Colon (tissue), 2 donors: ENCODE measurements around the gene HOXA4.

Source experiments
- FAIRE-seq: peaks from 2 replicates; lab custom pipeline; 2012; peaks lifted over from hg19 to GRCh38; lab: Jason Lieb, UNC
- donor health status: control.
- donor health status: control.

HOXA4 gene

GRCh38 chr7:27157702-27158431 lies 27.3 kb upstream of the HOXA4 start:
- FAIRE-seq: no peak

DNA sequence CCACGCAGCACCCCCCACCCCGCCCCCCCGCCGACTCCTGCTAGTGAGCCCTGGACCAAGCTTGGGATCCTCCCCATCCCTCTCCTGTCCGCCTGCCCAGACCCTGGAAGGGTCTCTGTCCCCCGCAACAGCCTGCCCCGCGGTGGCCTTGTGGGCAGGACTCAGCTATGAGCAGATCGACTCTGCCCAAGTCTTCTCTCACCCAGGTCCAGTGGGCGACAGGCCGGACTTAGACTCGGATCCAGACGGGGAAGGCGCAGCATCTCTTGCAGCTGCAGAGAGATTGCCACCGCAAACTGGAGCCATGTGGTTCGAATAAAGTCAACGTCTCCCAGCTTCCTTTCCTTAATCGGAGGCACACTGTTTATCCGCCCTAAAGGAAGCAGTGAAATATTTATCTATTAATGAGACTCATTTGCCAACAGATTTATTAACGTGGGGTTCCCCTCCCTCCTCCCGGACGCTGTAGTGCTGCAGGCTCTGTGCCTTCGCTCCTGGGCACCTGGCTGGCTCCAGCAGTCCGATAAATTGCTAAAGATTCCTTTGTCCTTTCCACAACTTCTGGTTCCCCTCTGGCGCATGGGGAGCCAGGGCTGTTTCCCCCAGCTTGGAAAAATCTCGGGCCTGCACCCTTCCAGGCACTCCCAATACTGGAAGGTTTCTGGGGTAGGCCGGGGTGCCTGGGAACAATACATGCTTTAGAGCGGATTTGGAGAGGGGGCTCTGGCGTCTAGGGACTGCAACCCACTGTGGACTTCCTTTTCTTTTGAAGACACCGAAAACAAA lies 26.6 kb upstream of the HOXA4 start:
- FAIRE-seq: no peak

DNA sequence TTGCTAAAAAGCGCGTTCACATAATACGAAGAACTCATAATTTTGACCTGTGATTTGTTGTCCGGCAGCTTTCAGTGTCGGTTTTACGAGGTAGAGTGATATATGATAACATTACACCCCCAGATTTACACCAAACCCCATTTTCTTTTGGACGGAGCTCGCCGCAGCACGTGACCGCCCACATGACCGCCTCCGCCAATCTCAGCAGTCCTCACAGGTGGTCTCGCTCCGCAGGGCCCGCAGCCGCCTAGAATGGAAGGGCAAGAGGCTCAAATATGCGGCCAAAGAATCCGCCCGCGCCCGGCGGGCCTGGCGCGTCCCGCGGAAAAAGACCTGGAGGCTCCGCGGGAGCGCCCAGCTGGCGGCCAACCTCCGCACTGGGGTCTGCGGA lies 25.9 kb upstream of the HOXA4 start, which contains the start of gene HOXA7:
HOXA7 (minus strand) TSS at position 168 of the 391 bp plus-strand sequence; CDS start at position 38, 130 bp downstream.
- FAIRE-seq: no peak

DNA sequence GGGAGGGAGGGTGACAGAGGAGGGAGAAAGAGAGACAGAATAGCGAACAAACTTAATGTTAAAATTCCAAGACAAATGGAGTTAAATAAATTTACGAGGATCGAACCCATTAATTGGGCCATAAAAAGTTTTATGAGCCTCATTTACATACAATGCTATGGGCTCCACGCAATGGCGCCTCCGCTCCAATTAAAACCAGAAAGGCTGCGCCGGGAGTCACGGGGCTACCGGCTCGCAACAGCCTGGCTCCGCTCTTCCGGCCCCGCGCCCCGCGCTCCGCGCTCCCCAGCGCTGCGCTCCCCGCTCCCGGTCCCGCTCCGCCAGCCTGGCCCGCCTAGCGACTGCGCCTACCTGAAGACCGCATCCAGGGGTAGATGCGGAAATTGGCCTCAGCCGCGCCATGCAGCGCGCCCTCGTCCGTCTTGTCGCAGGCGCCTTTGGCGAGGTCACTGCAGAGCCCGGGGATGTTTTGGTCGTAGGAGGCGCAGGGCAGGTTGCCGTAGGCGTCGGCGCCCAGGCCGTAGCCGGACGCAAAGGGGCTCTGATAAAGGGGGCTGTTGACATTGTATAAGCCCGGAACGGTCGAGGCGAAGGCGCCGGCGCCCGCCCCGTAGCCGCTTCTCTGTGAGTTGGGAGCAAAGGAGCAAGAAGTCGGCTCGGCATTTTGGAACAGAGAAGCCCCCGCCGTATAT lies 25.4 kb upstream of the HOXA4 start:
- no peak for FAIRE-seq

DNA sequence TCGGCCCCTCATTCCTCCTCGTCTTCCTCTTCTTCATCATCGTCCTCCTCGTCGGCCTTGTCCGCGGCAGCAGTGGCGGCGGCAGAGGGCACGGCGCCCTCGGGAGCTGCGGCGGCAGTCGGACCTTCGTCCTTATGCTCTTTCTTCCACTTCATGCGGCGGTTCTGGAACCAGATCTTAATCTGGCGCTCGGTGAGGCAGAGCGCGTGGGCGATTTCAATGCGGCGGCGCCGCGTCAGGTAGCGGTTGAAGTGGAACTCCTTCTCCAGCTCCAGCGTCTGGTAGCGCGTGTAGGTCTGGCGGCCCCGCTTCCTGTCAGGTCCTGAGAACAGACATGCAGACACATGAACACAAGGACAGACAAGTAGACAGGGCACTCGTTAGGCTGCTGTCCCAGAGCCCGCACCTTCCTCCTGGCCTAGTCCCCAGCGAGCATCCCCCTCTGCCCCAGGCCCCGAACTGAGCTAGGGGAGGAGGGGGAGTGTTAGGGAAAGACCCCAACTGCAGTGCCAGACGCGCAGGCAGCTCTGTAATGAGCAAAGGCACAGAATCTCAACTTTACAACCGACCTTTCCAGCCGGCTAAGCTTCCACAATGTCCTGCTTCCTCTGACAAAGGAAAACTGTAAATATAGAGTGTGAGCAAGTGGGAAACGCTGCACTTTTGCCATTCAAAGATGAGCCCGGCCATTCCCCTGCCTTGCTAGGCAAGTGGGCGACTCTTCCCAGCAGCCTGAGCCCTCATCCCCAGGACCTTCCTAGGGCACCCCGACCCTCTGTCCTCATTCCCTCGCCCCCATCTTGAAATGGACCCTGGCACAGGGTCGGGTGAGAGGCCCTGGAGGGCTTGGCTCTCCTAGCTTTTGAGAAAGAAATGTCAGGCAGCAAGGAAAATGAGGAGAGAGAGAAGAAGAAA lies 24.6 kb upstream of the HOXA4 start:
- no peak for FAIRE-seq

DNA sequence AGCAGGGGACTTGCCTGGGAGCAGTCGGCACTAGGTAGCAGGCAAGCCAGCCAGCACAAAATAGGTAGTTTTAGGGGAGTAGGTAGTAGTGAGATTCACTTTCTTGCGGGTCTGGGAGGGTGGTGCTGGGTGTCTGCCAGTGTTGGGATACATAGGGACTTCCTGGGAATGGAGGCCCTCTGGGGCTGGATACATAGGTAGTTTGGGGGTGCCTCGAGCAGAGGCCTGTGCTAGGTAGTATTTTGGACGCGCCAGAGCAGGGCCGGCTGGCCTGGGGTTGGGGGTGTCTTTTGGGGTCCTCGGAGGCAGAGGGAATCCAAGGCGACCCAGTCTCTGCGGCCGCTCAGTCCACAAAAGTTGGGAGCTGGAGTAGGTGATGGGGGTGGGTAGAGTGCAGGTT lies 23.8 kb upstream of the HOXA4 start:
- no peak for FAIRE-seq

GRCh38 chr7:27153526-27153925 lies 23.0 kb upstream of the HOXA4 start:
- no peak for FAIRE-seq

GRCh38 chr7:27152816-27153442 lies 22.4 kb upstream of the HOXA4 start:
- no peak for FAIRE-seq

DNA sequence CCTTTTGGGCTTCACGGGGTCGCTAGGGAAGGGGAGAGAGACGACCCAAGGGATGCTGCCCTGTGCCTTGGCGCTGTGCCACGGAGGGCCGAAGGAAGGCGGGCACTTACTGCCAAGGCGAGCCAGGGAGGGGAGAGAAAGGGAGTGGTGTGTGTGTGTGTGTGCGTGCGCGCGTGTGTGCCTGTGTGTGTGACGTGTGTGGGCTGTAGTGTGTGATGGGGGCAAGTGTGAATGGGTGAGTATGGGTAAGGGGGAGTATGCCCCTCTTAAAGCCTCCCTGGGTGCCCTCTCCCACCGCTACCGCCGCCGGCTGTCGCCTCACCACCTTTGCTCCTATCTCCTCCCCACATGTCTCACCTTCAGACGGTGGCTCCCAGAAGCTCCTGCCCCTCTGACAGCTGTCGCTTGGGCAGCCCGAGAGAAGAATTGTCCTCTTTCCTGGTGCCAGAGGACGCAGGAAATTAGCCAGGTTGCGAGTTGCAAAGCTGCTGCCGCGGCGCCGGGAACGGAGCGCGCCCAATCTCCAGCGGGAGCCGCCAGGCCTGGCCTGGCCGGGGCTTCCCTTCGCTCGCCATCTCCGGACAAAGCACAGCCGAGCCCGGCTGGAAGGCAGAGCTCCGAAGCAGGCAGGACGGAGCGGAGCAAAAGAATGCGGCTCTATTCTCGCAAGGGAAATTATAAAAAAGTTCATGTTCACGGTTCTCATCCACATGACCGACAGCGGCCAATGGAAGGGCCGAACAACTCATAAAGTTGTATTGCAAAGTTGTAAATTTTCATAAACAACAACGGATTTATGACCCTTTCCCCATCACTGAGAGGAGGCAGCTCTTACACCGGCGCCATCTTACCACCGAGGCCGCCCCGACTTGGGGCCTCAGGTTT lies 21.6 kb upstream of the HOXA4 start, which contains the start of gene HOXA3:
HOXA3 (minus strand) TSS at position 653 of the 885 bp plus-strand sequence. CDS start 41,943 bp downstream, outside the sequence.
- FAIRE-seq: no peak

- no peak for FAIRE-seq
Observed at GRCh38 chr7:27151341-27151930, 20.9 kb upstream of the HOXA4 start.

GRCh38 chr7:27150568-27151340 lies 20.2 kb upstream of the HOXA4 start:
- no peak for FAIRE-seq

GRCh38 chr7:27149842-27150567 lies 19.4 kb upstream of the HOXA4 start:
- no peak for FAIRE-seq

GRCh38 chr7:27148756-27149641 lies 18.4 kb upstream of the HOXA4 start:
- FAIRE-seq: no peak

GRCh38 chr7:27148031-27148755 lies 17.6 kb upstream of the HOXA4 start:
- FAIRE-seq: no peak

DNA sequence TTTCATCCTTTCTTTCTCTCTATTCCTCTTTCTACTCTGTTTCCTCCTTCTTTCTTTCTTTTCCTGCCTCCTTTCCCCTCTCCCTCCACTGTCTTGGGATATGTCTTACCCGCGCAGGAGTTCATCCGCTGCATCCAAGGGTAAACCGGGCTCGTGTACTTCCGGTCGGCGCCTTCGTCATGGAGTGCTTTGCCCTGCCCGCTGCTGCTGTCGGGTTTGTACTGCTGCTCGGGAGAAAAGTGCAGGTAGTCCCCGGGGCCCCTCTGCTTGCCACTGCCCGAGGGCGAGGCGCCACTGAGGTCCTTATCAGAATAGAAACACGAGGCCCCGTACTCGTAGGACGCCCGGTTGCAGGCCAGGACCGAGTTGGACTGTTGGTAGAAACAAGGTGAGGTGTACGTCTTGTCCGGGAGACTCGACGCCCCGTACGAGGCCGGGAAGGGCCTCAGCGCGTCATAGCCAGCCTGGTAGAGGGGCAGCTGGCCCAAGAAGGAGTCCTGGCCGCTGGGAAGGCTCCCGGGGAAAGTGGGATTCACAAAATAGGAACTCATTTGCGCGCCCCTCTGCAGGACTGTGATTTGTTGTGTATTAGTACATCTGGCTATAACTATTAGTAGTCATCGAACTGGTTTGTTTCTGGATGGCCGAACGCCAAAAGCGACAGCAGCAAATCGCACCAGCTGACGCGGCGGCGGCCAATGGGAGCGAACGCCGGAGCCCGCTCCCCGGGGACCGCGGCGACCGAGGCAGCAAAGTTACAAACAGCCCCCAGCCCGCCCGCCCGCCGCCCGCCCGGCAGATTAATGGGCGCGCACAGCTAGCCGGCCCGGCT lies 16.9 kb upstream of the HOXA4 start, which contains the start of gene HOXA6:
HOXA6 (minus strand) TSS at position 576 of the 832 bp plus-strand sequence; CDS start at position 551, 25 bp downstream.
- no peak for FAIRE-seq
